Naive thymus-derived CD8-positive, alpha-beta T cell (primary cell): ENCODE measurements around the gene USP50. TPM values are rescaled to one million over a fixed set of nuclear protein-coding genes. Genes with fewer than 3 reads are reported as not detected.
"Not testable (repeated sequence)": the region's sequence is repeated elsewhere in the genome, so short reads cannot be mapped to it uniquely, and the experiment has no call there.

ENCODE experiments used
- ATAC-seq, 2 donors: fragments of 150-1000 bp; cut with Tn5 transposase in 1 of 2; sonication (Bioruptor Pico), chemical (Tn5 transposase) in 1 of 2; 1 replicate in 1 of 2; 2 replicates in 1 of 2; pipeline ENCODE4 v1.10.0; 2021; ENCODE audit warnings: mild to moderate bottlenecking in 2 of 2, moderate library complexity in 2 of 2
- POLR2A ChIA-PET: fragments of 350-600 bp; sonication (Branson Sonifier 250); formaldehyde crosslinking; loops from one replicate; lab custom pipeline; 2021; ENCODE audit warnings: antibody characterized with exemption; lab: Charles Lee
- DNase-seq, 10 donors: peaks; one replicate each; pipeline versions ENCODE4 v3.0.0 to v3.0.0-alpha.2; 2020 to 2022
- H3K27ac Mint-ChIP-seq, 10 donors: one replicate each; pipeline ENCODE4 v1.8.0; 2020 to 2022; ENCODE audit warnings: mild to moderate bottlenecking in 10 of 10, mixed read lengths in 10 of 10, moderate library complexity in 4 of 10, inconsistent platforms in 1 of 10
- H3K27me3 Mint-ChIP-seq, 5 donors: one replicate each; pipeline ENCODE4 v1.8.0; 2021 to 2022; ENCODE audit warnings: mixed read lengths in 5 of 5
- H3K36me3 Mint-ChIP-seq, 3 donors: one replicate each; pipeline ENCODE4 v1.8.0; 2020 to 2022; ENCODE audit warnings: mixed read lengths in 3 of 3, mild to moderate bottlenecking in 2 of 3, inconsistent platforms in 1 of 3
- H3K4me1 Mint-ChIP-seq, 4 donors: one replicate each; pipeline ENCODE4 v1.8.0; 2021 to 2022; ENCODE audit warnings: mixed read lengths in 4 of 4
- H3K4me3 Mint-ChIP-seq, 10 donors: one replicate each; pipeline ENCODE4 v1.8.0; 2020 to 2022; ENCODE audit warnings: mild to moderate bottlenecking in 10 of 10, mixed read lengths in 10 of 10, moderate library complexity in 6 of 10, inconsistent platforms in 1 of 10
- H3K9me3 Mint-ChIP-seq, 9 donors: one replicate each; pipeline ENCODE4 v1.8.0; 2020 to 2022; ENCODE audit warnings: mixed read lengths in 9 of 9, mild to moderate bottlenecking in 3 of 9, inconsistent platforms in 1 of 9, moderate library complexity in 1 of 9
- polyA plus RNA-seq, 3 donors: library from polyadenylated mRNA; unstranded; fragments of 300-500 nt; fragmentation: Illumina TruSeq; gene quantifications; one replicate each; pipeline ENCODE4 v1.2.3, GENCODE V29; 2021
- total RNA-seq, 8 experiments: library from RNA in 2 of 8; stranded (reverse) in 2 of 8; gene quantifications; one replicate each; pipeline ENCODE4 v1.2.3 and lab custom pipeline; 2021 to 2026

USP50 gene
- total and polyA plus RNA-seq, 5 experiments from 2014 or later = 0.36 TPM; not detected in 4

GRCh38 chr15:50549326-50549725 lies 2.9 kb upstream of the USP50 start:
- ATAC-seq (no peak), DNase-seq (no peak)
- Mint-ChIP-seq H3K27ac (no peak overlapping the region), H3K4me1 (peaks cover 0 to 3% (median 0%) of the 10 kb centered on the region in 4 donors), H3K4me3 (no peak overlapping the region), H3K27me3 (no peaks in the 10 kb centered on the region), H3K36me3 (no peaks in the 10 kb centered on the region), H3K9me3 (peaks cover 0 to 7% (median 0%) of the 10 kb centered on the region in 9 donors)
- POLR2A ChIA-PET = no interaction called here

GRCh38 chr15:50544368-50544767 lies 2.1 kb downstream of the USP50 start:
- H3K4me3 Mint-ChIP-seq = no peak overlapping the region
- no peaks in the 10 kb centered on the region for H3K9me3 Mint-ChIP-seq
- peaks cover 0 to 3% (median 0%) of the 10 kb centered on the region in 5 donors for H3K27me3 Mint-ChIP-seq
- no peak overlapping the region for H3K27ac Mint-ChIP-seq
- no peaks in the 10 kb centered on the region for H3K36me3 Mint-ChIP-seq
- DNase-seq = no peak
- POLR2A ChIA-PET = no interaction called here
- no peak for ATAC-seq
- no peaks in the 10 kb centered on the region for H3K4me1 Mint-ChIP-seq

- H3K27ac Mint-ChIP-seq = no peak overlapping the region
- H3K27me3 Mint-ChIP-seq = peaks cover 0 to 3% (median 0%) of the 10 kb centered on the region in 5 donors
- no peaks in the 10 kb centered on the region for H3K9me3 Mint-ChIP-seq
- no peak for DNase-seq
- H3K36me3 Mint-ChIP-seq = no peaks in the 10 kb centered on the region
- ATAC-seq = no peak
- H3K4me3 Mint-ChIP-seq = no peak overlapping the region
- POLR2A ChIA-PET = no interaction called here
- no peaks in the 10 kb centered on the region for H3K4me1 Mint-ChIP-seq
These were observed 2.9 kb downstream of the USP50 start for GRCh38 chr15:50543556-50543955.

- no peaks in the 10 kb centered on the region for H3K36me3 Mint-ChIP-seq
- H3K4me1 Mint-ChIP-seq = no peaks in the 10 kb centered on the region
- no peak overlapping the region for H3K4me3 Mint-ChIP-seq
- POLR2A ChIA-PET = no interaction called here
- peaks cover 0 to 3% (median 0%) of the 10 kb centered on the region in 5 donors for H3K27me3 Mint-ChIP-seq
- DNase-seq (no peak), ATAC-seq (no peak)
- no peak overlapping the region for H3K27ac Mint-ChIP-seq
- no peaks in the 10 kb centered on the region for H3K9me3 Mint-ChIP-seq
These were observed 3.6 kb downstream of the USP50 start for GRCh38 chr15:50542887-50543210.

- POLR2A ChIA-PET = no interaction called here
- ATAC-seq = no peak
- no peaks in the 10 kb centered on the region for H3K4me1 Mint-ChIP-seq
These were observed 14.7 kb downstream of the USP50 start for GRCh38 chr15:50531766-50532165.

GRCh38 chr15:50531163-50531562 lies 15.3 kb downstream of the USP50 start:
- ATAC-seq = no peak
- no peak overlapping the region for H3K27ac Mint-ChIP-seq
- peaks cover 0 to 4% (median 0%) of the 10 kb centered on the region in 9 donors for H3K9me3 Mint-ChIP-seq
- no peak overlapping the region for H3K4me3 Mint-ChIP-seq
- H3K4me1 Mint-ChIP-seq = no peaks in the 10 kb centered on the region
- H3K27me3 Mint-ChIP-seq = peaks cover 0 to 1% (median 0%) of the 10 kb centered on the region in 5 donors
- peaks cover 0 to 4% (median 0%) of the 10 kb centered on the region in 3 donors for H3K36me3 Mint-ChIP-seq
- POLR2A ChIA-PET = no interaction called here
- DNase-seq = no peak

More at GRCh38 chr15:50531766-50532165, 14.7 kb downstream of the USP50 start:
- H3K27me3 Mint-ChIP-seq = peaks cover 0 to 1% (median 0%) of the 10 kb centered on the region in 5 donors
- no peak for DNase-seq
- H3K4me3 Mint-ChIP-seq = no peak overlapping the region
- H3K9me3 Mint-ChIP-seq = peaks cover 0 to 4% (median 0%) of the 10 kb centered on the region in 9 donors
- H3K36me3 Mint-ChIP-seq = peaks cover 0 to 4% (median 0%) of the 10 kb centered on the region in 3 donors
- H3K27ac Mint-ChIP-seq = no peak overlapping the region

GRCh38 chr15:50523851-50524251 lies 22.6 kb downstream of the USP50 start:
- Mint-ChIP-seq H3K4me3 (no peak overlapping the region), H3K27me3 (no peaks in the 10 kb centered on the region), H3K4me1 (no peaks in the 10 kb centered on the region), H3K36me3 (no peaks in the 10 kb centered on the region), H3K27ac (no peak overlapping the region), H3K9me3 (peaks cover 0 to 3% (median 0%) of the 10 kb centered on the region in 9 donors)
- ATAC-seq (no peak), DNase-seq (no peak)
- POLR2A ChIA-PET = no interaction called here

- H3K36me3 Mint-ChIP-seq = peaks cover 0 to 8% (median 6%) of the 10 kb centered on the region in 3 donors
- no peak overlapping the region for H3K27ac Mint-ChIP-seq
- no peaks in the 10 kb centered on the region for H3K4me1 Mint-ChIP-seq
- H3K9me3 Mint-ChIP-seq = peaks cover 0 to 27% (median 5%) of the 10 kb centered on the region in 9 donors
- DNase-seq (no peak), ATAC-seq (no peak)
- POLR2A ChIA-PET = interaction anchor here (0.6 kb wide), 1 partner anchor 1631 kb away, joined by 8 read pairs; no protein-coding TSS in a partner anchor
- no peak overlapping the region for H3K4me3 Mint-ChIP-seq
- H3K27me3 Mint-ChIP-seq = no peaks in the 10 kb centered on the region
These were observed 26.6 kb downstream of the USP50 start for GRCh38 chr15:50519740-50520425.

GRCh38 chr15:50513001-50513400 lies 33.5 kb downstream of the USP50 start:
- H3K27me3 Mint-ChIP-seq = no peaks in the 10 kb centered on the region
- H3K27ac Mint-ChIP-seq = no peak overlapping the region
- ATAC-seq (no peak), DNase-seq (no peak)
- H3K4me1 Mint-ChIP-seq = no peaks in the 10 kb centered on the region
- H3K9me3 Mint-ChIP-seq = peaks cover 0 to 21% (median 4%) of the 10 kb centered on the region in 9 donors
- H3K36me3 Mint-ChIP-seq = peaks cover 4 to 16% (median 6%) of the 10 kb centered on the region in 3 donors
- POLR2A ChIA-PET = no interaction called here
- no peak overlapping the region for H3K4me3 Mint-ChIP-seq

GRCh38 chr15:50506121-50506520 lies 40.3 kb downstream of the USP50 start:
- Mint-ChIP-seq H3K27ac (peak overlapping the region in 1 of 10 donors; percentile 14), H3K4me1 (peaks cover 0 to 5% (median 0%) of the 10 kb centered on the region in 4 donors), H3K4me3 (no peak overlapping the region), H3K36me3 (peaks cover 0 to 33% (median 18%) of the 10 kb centered on the region in 3 donors), H3K27me3 (no peaks in the 10 kb centered on the region), H3K9me3 (no peaks in the 10 kb centered on the region)
- POLR2A ChIA-PET = no interaction called here
- DNase-seq (no peak), ATAC-seq (no peak)

- POLR2A ChIA-PET, H3K27me3 Mint-ChIP-seq, H3K4me3 Mint-ChIP-seq, H3K9me3 Mint-ChIP-seq, H3K4me1 Mint-ChIP-seq, ATAC-seq, DNase-seq: not testable (repeated sequence)
- peak overlapping the region in 2 of 10 donors; percentile 12 to 14 for H3K27ac Mint-ChIP-seq
- peaks cover 0 to 34% (median 18%) of the 10 kb centered on the region in 3 donors for H3K36me3 Mint-ChIP-seq
These were observed 40.8 kb downstream of the USP50 start for GRCh38 chr15:50505656-50506055.

GRCh38 chr15:50503144-50503543 lies 43.3 kb downstream of the USP50 start:
- Mint-ChIP-seq H3K27me3 (no peaks in the 10 kb centered on the region), H3K4me1 (peaks cover 0 to 11% (median 0%) of the 10 kb centered on the region in 4 donors), H3K36me3 (peaks cover 0 to 50% (median 31%) of the 10 kb centered on the region in 3 donors), H3K4me3 (no peak overlapping the region), H3K27ac (no peak overlapping the region), H3K9me3 (no peaks in the 10 kb centered on the region)
- ATAC-seq (no peak), DNase-seq (no peak)
- POLR2A ChIA-PET = no interaction called here

GRCh38 chr15:50501815-50502214 lies 44.7 kb downstream of the USP50 start:
- peaks cover 0 to 11% (median 0%) of the 10 kb centered on the region in 4 donors for H3K4me1 Mint-ChIP-seq
- no peak for DNase-seq
- no peaks in the 10 kb centered on the region for H3K9me3 Mint-ChIP-seq
- POLR2A ChIA-PET = no interaction called here
- H3K27me3 Mint-ChIP-seq = no peaks in the 10 kb centered on the region
- H3K27ac Mint-ChIP-seq = no peak overlapping the region
- peaks cover 0 to 59% (median 35%) of the 10 kb centered on the region in 3 donors for H3K36me3 Mint-ChIP-seq
- no peak overlapping the region for H3K4me3 Mint-ChIP-seq
- no peak for ATAC-seq
